Measurements from ENCODE around the gene CRK.

DNA sequence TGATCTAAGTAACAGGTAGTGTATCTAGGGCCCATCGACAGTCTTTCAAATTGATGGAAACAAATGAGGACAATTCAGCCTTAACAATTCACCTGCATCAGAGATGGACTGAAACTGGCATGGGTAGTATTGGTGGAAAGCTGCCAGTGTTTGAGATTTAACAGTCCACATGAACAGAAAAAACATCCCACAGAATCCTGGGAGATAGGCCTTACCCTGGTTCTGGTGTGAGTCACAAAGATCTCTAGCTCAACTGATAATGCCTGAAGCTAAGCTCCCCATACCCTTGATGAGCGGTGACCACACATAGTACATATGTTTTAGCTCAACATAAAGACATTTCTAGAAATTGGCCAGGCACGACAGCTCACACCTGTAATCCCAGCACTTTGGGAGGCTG is 21.9 kb downstream of the CRK start:
- TF ChIP-seq SP1 (IDR thresholded peaks at IDR 0.05) (no peak), FOXM1 (IDR thresholded peaks at IDR 0.05; ENCODE audit: borderline replicate concordance) (no peak), CTBP1 (IDR thresholded peaks at IDR 0.05; ENCODE audit: borderline replicate concordance) (no peak), ARNT (IDR thresholded peaks at IDR 0.05) (no peak), BHLHE40 (IDR thresholded peaks at IDR 0.05; ENCODE audit: borderline replicate concordance) (no peak), ELF4 (IDR thresholded peaks at IDR 0.05) (no peak), LEF1 (IDR thresholded peaks at IDR 0.05; ENCODE audit: borderline replicate concordance) (no peak), FOXA1 (IDR thresholded peaks at IDR 0.05) (no peak)

Measured in HEK293T (cell line).